ENCODE data around the gene AGAP3.
"Not testable (repeated sequence)": the region's sequence is repeated elsewhere in the genome, so short reads cannot be mapped to it uniquely, and the experiment has no call there.

AGAP3 gene

GRCh38 chr7:151085691-151086620, at the start of gene AGAP3:
AGAP3 (plus strand) TSS chr7:151086475; CDS start chr7:151086742, 267 bp downstream.
- no peak for DNase-seq

- no peak for DNase-seq
Observed at GRCh38 chr7:151038951-151039849, 47.1 kb upstream of the AGAP3 start.

GRCh38 chr7:151039850-151040548, 46.3 kb upstream of the AGAP3 start:
- no peak for DNase-seq

- DNase-seq: no peak
Observed at GRCh38 chr7:151040616-151041375, 45.5 kb upstream of the AGAP3 start.

- not testable (repeated sequence) for DNase-seq
Observed at GRCh38 chr7:151043449-151043848, 42.8 kb upstream of the AGAP3 start.

GRCh38 chr7:151043959-151044358, 42.3 kb upstream of the AGAP3 start:
- no peak for DNase-seq

- no peak for DNase-seq
Observed at GRCh38 chr7:151045262-151045661, 41.0 kb upstream of the AGAP3 start.

GRCh38 chr7:151045967-151046366, 40.3 kb upstream of the AGAP3 start:
- no peak for DNase-seq

GRCh38 chr7:151046603-151047573, 39.4 kb upstream of the AGAP3 start:
- no peak for DNase-seq

- DNase-seq: no peak
Observed at GRCh38 chr7:151047976-151048815, 38.1 kb upstream of the AGAP3 start, which contains the start of gene ASIC3. ASIC3 (plus strand) TSS chr7:151048531; CDS start chr7:151048886, 355 bp downstream.

- DNase-seq: no peak
Observed at GRCh38 chr7:151048911-151049463, 37.3 kb upstream of the AGAP3 start.

GRCh38 chr7:151051108-151051507, 35.2 kb upstream of the AGAP3 start:
- no peak for DNase-seq

GRCh38 chr7:151053096-151053495, 33.2 kb upstream of the AGAP3 start:
- no peak for DNase-seq

GRCh38 chr7:151053751-151054150, 32.5 kb upstream of the AGAP3 start:
- no peak for DNase-seq

GRCh38 chr7:151056283-151056665, 30.0 kb upstream of the AGAP3 start:
- DNase-seq: no peak

- no peak for DNase-seq
Observed at GRCh38 chr7:151056666-151057505, 29.4 kb upstream of the AGAP3 start.

GRCh38 chr7:151057506-151057988, 28.7 kb upstream of the AGAP3 start, which contains the start of gene CDK5:
CDK5 (minus strand) TSS chr7:151057897; CDS start chr7:151057848, 49 bp downstream.
- no peak for DNase-seq

All from SIG-M5 (cell line).